PC-9 (cell line): ENCODE results near the gene E4F1. TPM values are rescaled to one million over a fixed set of nuclear protein-coding genes. Genes with fewer than 3 reads are reported as not detected.
A peak's percentile ranks its signal among the peaks of the same experiment; 100 is the strongest.
"Not testable (repeated sequence)": the region's sequence is repeated elsewhere in the genome, so short reads cannot be mapped to it uniquely, and the experiment has no call there.

ENCODE experiments used
- BruUV-seq: library from RNA; stranded (reverse); fragments of 400-500 nt; replicated peaks from 2 replicates; lab custom pipeline; 2021; lab: Mats Ljungman, UMichigan
- CTCF ChIA-PET: fragments of 300-600 bp; sonication (Branson Sonifier 250); formaldehyde crosslinking; loops from one replicate; lab custom pipeline; 2022; ENCODE audit warnings: antibody characterized with exemption; lab: Charles Lee
- POLR2A ChIA-PET: fragments of 300-600 bp; sonication (Branson Sonifier 250); formaldehyde crosslinking; loops from one replicate; lab custom pipeline; 2022; ENCODE audit warnings: antibody characterized with exemption; ENCODE audit not compliant: unreplicated experiment; lab: Charles Lee
- DNase-seq, 2 experiments: peaks; one replicate each; pipeline versions ENCODE4 v3.0.0 to v3.0.0-alpha.2; 2015 to 2022; ENCODE audit warnings: mixed read lengths in 1 of 2
- H2AFZ ChIP-seq: fragments of 200-600 bp; sonication (generic); 2 replicates; pipeline ENCODE4 v1.8.1; 2017; ENCODE audit warnings: antibody characterized with exemption
- H3F3A ChIP-seq: fragments of 200-600 bp; sonication (generic); 2 replicates; pipeline ENCODE4 v1.8.1; 2017; ENCODE audit warnings: antibody characterized with exemption, mild to moderate bottlenecking, low read depth; ENCODE audit not compliant: insufficient read depth
- H3K27ac ChIP-seq: fragments of 200-600 bp; sonication (generic); 2 replicates; pipeline ENCODE4 v1.6.1; 2016; ENCODE audit warnings: mixed run types
- H3K27me3 ChIP-seq: fragments of 200-600 bp; sonication (generic); 2 replicates; pipeline ENCODE4 v1.6.1; 2016; ENCODE audit warnings: low read depth, mixed run types; ENCODE audit not compliant: insufficient read depth
- H3K36me3 ChIP-seq: fragments of 200-600 bp; sonication (generic); 2 replicates; pipeline ENCODE4 v1.6.1; 2016; ENCODE audit warnings: low read depth, mixed run types
- H3K4me1 ChIP-seq: fragments of 200-600 bp; sonication (generic); replicated peaks from 2 replicates; pipeline ENCODE4 v1.6.1; 2016; ENCODE audit warnings: mixed run types; ENCODE audit not compliant: insufficient read depth
- H3K4me2 ChIP-seq: fragments of 200-600 bp; sonication (generic); 2 replicates; pipeline ENCODE4 v1.6.1; 2017; ENCODE audit warnings: mixed run types
- H3K4me3 ChIP-seq: fragments of 200-600 bp; sonication (generic); 2 replicates; pipeline ENCODE4 v1.6.1; 2016; ENCODE audit warnings: mixed run types
- H3K79me2 ChIP-seq: fragments of 200-600 bp; sonication (generic); 2 replicates; pipeline ENCODE4 v1.6.1; 2017; ENCODE audit warnings: low read depth, mixed run types
- H3K9me2 ChIP-seq: fragments of 200-600 bp; sonication (generic); 2 replicates; pipeline ENCODE4 v1.8.1; 2017; ENCODE audit warnings: mild to moderate bottlenecking; ENCODE audit not compliant: insufficient read depth
- H3K9me3 ChIP-seq: fragments of 200-600 bp; sonication (generic); 2 replicates; pipeline ENCODE4 v1.8.1; 2016; ENCODE audit warnings: low read depth; ENCODE audit not compliant: insufficient read depth
- H4K20me1 ChIP-seq: fragments of 200-600 bp; sonication (generic); 2 replicates; pipeline ENCODE4 v1.8.1; 2017; ENCODE audit not compliant: insufficient read depth
- EZH2 ChIP-seq: fragments of 200-600 bp; sonication (generic); IDR thresholded peaks from 2 replicates; pipeline ENCODE4 v1.8.0; 2017; ENCODE audit warnings: antibody characterized with exemption, low read depth
- intact Hi-C: fragments of 100-400 bp; cut with micrococcal nuclease; formaldehyde crosslinking; loops from one replicate; pipeline ENCODE4 v1.10.0; 2022; ENCODE audit not compliant: unreplicated experiment
- total RNA-seq: library from RNA; stranded (reverse); gene quantifications from 2 replicates; pipeline ENCODE4 v1.2.3, GENCODE V29; 2021
- TF ChIP-seq, protein P1 (sequence below): fragments of 200-600 bp; sonication (generic); conservative IDR thresholded peaks from 2 replicates; pipeline ENCODE4 v1.6.1; 2017; ENCODE audit warnings: mixed run types, antibody characterized with exemption, mild to moderate bottlenecking, moderate library complexity

Gene E4F1
- total RNA-seq, 1 experiment from 2014 or later = 38.8 TPM

DNA sequence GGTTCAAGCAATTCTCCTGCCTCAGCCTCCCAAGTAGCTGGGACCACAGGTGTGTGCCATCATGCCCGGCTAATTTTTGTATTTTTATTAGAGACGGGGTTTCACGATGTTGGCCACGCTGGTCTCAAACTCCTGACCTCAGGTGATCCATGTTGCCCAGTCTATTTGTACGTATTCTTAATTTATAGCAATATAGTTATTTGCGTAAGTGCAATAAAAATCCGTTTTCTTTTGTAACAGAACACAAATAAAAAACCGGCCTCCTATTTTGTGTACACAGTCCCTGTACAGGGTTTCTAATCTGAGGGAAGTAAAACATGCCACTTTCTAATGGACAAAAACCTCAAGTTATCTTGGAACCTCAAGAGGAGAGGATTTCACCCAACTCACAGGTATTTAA is 36.9 kb downstream of the E4F1 start:
- Histone ChIP-seq H3K4me3 (no peak overlapping the region), H3K27ac (no peak overlapping the region), H3K9me2 (no peaks in the 10 kb centered on the region), H3F3A (peaks cover 84% of the 10 kb centered on the region), H3K79me2 (peaks cover 67% of the 10 kb centered on the region), H3K4me2 (no peak overlapping the region), H2AFZ (no peak overlapping the region), H3K9me3 (no peaks in the 10 kb centered on the region), H3K27me3 (no peaks in the 10 kb centered on the region), H4K20me1 (peaks cover 86% of the 10 kb centered on the region), H3K4me1 (no peaks in the 10 kb centered on the region), H3K36me3 (peaks cover 43% of the 10 kb centered on the region)
- no peak for TF ChIP-seq EZH2
- TF ChIP-seq, protein P1, sequence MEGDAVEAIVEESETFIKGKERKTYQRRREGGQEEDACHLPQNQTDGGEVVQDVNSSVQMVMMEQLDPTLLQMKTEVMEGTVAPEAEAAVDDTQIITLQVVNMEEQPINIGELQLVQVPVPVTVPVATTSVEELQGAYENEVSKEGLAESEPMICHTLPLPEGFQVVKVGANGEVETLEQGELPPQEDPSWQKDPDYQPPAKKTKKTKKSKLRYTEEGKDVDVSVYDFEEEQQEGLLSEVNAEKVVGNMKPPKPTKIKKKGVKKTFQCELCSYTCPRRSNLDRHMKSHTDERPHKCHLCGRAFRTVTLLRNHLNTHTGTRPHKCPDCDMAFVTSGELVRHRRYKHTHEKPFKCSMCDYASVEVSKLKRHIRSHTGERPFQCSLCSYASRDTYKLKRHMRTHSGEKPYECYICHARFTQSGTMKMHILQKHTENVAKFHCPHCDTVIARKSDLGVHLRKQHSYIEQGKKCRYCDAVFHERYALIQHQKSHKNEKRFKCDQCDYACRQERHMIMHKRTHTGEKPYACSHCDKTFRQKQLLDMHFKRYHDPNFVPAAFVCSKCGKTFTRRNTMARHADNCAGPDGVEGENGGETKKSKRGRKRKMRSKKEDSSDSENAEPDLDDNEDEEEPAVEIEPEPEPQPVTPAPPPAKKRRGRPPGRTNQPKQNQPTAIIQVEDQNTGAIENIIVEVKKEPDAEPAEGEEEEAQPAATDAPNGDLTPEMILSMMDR = no peak
- BruUV-seq = no TSS peak
- intact Hi-C loops = no loop called here
- ChIA-PET CTCF (no interaction called here), POLR2A (no interaction called here)
- no peak for DNase-seq

DNA sequence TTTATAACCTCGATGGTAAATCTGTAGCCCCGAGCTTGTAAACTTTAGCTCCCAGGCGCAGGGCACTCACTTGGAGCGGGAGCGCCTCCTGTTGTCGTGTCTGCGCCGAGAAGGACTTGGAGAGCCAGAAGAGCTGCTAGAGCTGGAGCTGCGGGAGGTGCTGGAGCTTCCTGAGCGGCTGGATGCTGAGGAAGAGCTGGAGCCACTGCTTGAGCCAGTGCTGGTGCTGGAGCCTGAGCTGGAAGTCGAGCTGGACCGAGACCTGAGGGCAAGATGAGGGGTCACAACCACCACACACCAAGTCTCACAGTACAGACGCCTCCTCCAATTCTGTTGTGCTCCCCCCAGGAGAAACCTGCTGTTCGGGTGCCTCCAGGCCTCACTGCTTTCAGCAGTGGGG is 39.6 kb downstream of the E4F1 start:
- Histone ChIP-seq H3F3A (peaks cover 67% of the 10 kb centered on the region), H3K4me1 (peaks cover 14% of the 10 kb centered on the region), H3K36me3 (peaks cover 39% of the 10 kb centered on the region), H3K79me2 (peaks cover 86% of the 10 kb centered on the region), H4K20me1 (peaks cover 80% of the 10 kb centered on the region)
- POLR2A ChIA-PET, H3K27ac ChIP-seq, BruUV-seq, H3K27me3 ChIP-seq, H3K9me2 ChIP-seq, H3K4me2 ChIP-seq, intact Hi-C loops, DNase-seq, H3K9me3 ChIP-seq, H3K4me3 ChIP-seq, H2AFZ ChIP-seq: not testable (repeated sequence)
- CTCF ChIA-PET = interaction anchor here (0.5 kb wide), 1 partner anchor 11 kb away, joined by 3 read pairs; no protein-coding TSS in a partner anchor

DNA sequence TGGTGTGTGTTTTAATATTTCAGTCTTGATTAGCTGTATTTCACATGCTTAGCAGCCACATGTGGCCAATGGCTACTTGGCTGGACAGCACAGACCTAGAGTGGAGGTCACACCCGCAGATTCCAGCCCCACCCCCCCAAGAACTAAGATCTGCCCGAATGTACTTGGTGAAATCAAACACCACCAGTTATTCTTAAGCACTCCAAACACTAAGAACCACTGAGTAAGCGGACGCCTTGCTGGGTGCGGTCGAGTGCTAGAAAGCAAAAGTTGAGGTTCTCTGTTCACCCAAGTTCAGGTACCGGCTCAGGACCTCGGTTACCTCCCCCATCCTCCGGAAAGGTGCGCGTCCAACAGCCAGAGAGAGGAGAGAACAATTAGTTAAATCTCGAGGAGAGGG is 43.5 kb downstream of the E4F1 start:
- peaks cover 14% of the 10 kb centered on the region for H3K4me1 ChIP-seq
- CTCF ChIA-PET, intact Hi-C loops: not testable (repeated sequence)

GRCh38 chr16:2267505-2267912 is 44.1 kb downstream of the E4F1 start:
- intact Hi-C loops, H3K27me3 ChIP-seq, H3K9me2 ChIP-seq, BruUV-seq, H3K9me3 ChIP-seq, H3K36me3 ChIP-seq, POLR2A ChIA-PET, DNase-seq, CTCF ChIA-PET: not testable (repeated sequence)
- Histone ChIP-seq H3K4me1 (peaks cover 14% of the 10 kb centered on the region), H3K27ac (peak overlapping the region; percentile 89), H3K4me2 (peak overlapping the region; percentile 94), H3K4me3 (peak overlapping the region; percentile 92), H3K79me2 (peaks cover 61% of the 10 kb centered on the region), H2AFZ (peak overlapping the region; percentile 90; the same call in 1 of the 2 replicates), H3F3A (peaks cover 26% of the 10 kb centered on the region; the same call in 1 of the 2 replicates), H4K20me1 (peaks cover 46% of the 10 kb centered on the region)

More for the DNA sequence above, 43.5 kb downstream of the E4F1 start:
- POLR2A ChIA-PET, H2AFZ ChIP-seq, H3K9me2 ChIP-seq, H3K27me3 ChIP-seq, H3K36me3 ChIP-seq, H3K9me3 ChIP-seq: not testable (repeated sequence)
- Histone ChIP-seq H3K4me3 (peak overlapping the region; percentile 92), H3K27ac (peak overlapping the region; percentile 89), H4K20me1 (peaks cover 52% of the 10 kb centered on the region), H3K79me2 (peaks cover 67% of the 10 kb centered on the region), H3F3A (peaks cover 32% of the 10 kb centered on the region; the same call in 1 of the 2 replicates), H3K4me2 (peak overlapping the region; percentile 94)
- peak; percentile 24 to 55 for DNase-seq
- BruUV-seq = TSS peak; percentile 43
